Retina (tissue), 1 donor: ENCODE measurements around the gene MLXIPL.
A peak's percentile ranks its signal among the peaks of the same experiment; 100 is the strongest.
"Not testable (repeated sequence)": the region's sequence is repeated elsewhere in the genome, so short reads cannot be mapped to it uniquely, and the experiment has no call there.

ENCODE experiments used
- DNase-seq: peaks from one replicate; pipeline ENCODE4 v3.0.0-alpha.2; 2016

Gene MLXIPL

GRCh38 chr7:73612598-73613269 lies 11.6 kb downstream of the MLXIPL start:
- DNase-seq: no peak

GRCh38 chr7:73611017-73611555 lies 13.2 kb downstream of the MLXIPL start:
- DNase-seq: no peak

- DNase-seq: no peak
Measured at GRCh38 chr7:73610105-73610504, 14.2 kb downstream of the MLXIPL start.

GRCh38 chr7:73607692-73607983 lies 16.7 kb downstream of the MLXIPL start:
- not testable (repeated sequence) for DNase-seq

GRCh38 chr7:73606801-73607691 lies 17.3 kb downstream of the MLXIPL start:
- DNase-seq: peak; percentile 88

GRCh38 chr7:73605601-73606220 lies 18.6 kb downstream of the MLXIPL start:
- no peak for DNase-seq

- DNase-seq: no peak
Measured at GRCh38 chr7:73602721-73603651, 21.3 kb downstream of the MLXIPL start.

GRCh38 chr7:73599916-73600315 lies 24.4 kb downstream of the MLXIPL start:
- no peak for DNase-seq

GRCh38 chr7:73599151-73599882 lies 25.0 kb downstream of the MLXIPL start:
- no peak for DNase-seq

GRCh38 chr7:73597978-73598782 lies 26.1 kb downstream of the MLXIPL start:
- DNase-seq: no peak

- DNase-seq: no peak
Measured at GRCh38 chr7:73596191-73597065, 27.9 kb downstream of the MLXIPL start.

- DNase-seq: no peak
Measured at GRCh38 chr7:73595358-73595757, 29.0 kb downstream of the MLXIPL start.

GRCh38 chr7:73593207-73594045 lies 30.9 kb downstream of the MLXIPL start:
- no peak for DNase-seq

GRCh38 chr7:73586911-73587310 lies 37.4 kb downstream of the MLXIPL start:
- DNase-seq: no peak

- DNase-seq: no peak
Measured at GRCh38 chr7:73585196-73585595, 39.1 kb downstream of the MLXIPL start.

- no peak for DNase-seq
Measured at GRCh38 chr7:73582664-73583202, 41.6 kb downstream of the MLXIPL start.

- DNase-seq: not testable (repeated sequence)
Measured at GRCh38 chr7:73581006-73581405, 43.3 kb downstream of the MLXIPL start.

GRCh38 chr7:73578342-73579128 lies 45.8 kb downstream of the MLXIPL start, which contains the start of gene TBL2:
TBL2 (minus strand) TSS chr7:73578579; CDS start chr7:73578549, 30 bp downstream.
- peak; percentile 97 for DNase-seq
